GM12878 (cell line): ENCODE data around the gene N4BP2.

ENCODE experiments used
- SIN3A ChIP-seq: IDR thresholded peaks from 2 replicates; pipeline ENCODE4 v1.6.1; 2012; ENCODE audit warnings: low read depth, low read length, improper control_type of control experiment
- SMARCA5 ChIP-seq: fragments of 450-650 bp; IDR thresholded peaks from 2 replicates; pipeline ENCODE4 v1.6.1; 2017; ENCODE audit warnings: mild to moderate bottlenecking
- YY1 ChIP-seq: IDR thresholded peaks from 2 replicates; pipeline ENCODE4 v1.6.1; 2011; ENCODE audit warnings: low read depth, mild to moderate bottlenecking, low read length
- TF ChIP-seq, protein P1 (sequence below), 3 experiments: IDR thresholded peaks in 2 of 3; conservative IDR thresholded peaks in 1 of 3; 2 replicates each; pipeline ENCODE4 v1.5.1; 2011; ENCODE audit warnings: low read depth in 3 of 3, low read length in 3 of 3, mild to moderate bottlenecking in 3 of 3, control low read depth in 2 of 3, moderate library complexity in 2 of 3, inconsistent platforms in 1 of 3, mixed read lengths in 1 of 3; ENCODE audit not compliant: control insufficient read depth in 2 of 3, insufficient read depth in 1 of 3; ENCODE audit errors: extremely low read depth in 1 of 3

DNA sequence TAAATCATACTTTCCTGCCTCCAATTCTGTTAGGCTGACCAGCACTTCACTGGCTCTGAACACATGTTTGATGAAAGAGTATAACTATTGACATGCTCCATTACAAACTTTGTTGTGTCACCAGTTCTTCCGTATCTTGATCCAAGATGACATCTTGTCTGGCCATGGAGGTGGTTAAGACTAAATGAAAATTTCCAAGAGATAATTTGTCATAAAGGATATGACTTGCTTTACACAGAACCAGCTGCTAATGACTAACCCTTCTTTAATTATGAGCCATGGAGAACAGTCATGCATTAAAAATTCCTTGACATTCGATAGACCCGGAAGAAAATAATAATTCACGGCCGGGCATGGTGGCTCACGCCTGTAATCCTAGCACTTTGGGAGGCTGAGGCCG, 17.7 kb upstream of the N4BP2 start:
- TF ChIP-seq SMARCA5, result no peak
- TF ChIP-seq SIN3A, result no peak
- TF ChIP-seq YY1, result no peak
- TF ChIP-seq, protein P1, sequence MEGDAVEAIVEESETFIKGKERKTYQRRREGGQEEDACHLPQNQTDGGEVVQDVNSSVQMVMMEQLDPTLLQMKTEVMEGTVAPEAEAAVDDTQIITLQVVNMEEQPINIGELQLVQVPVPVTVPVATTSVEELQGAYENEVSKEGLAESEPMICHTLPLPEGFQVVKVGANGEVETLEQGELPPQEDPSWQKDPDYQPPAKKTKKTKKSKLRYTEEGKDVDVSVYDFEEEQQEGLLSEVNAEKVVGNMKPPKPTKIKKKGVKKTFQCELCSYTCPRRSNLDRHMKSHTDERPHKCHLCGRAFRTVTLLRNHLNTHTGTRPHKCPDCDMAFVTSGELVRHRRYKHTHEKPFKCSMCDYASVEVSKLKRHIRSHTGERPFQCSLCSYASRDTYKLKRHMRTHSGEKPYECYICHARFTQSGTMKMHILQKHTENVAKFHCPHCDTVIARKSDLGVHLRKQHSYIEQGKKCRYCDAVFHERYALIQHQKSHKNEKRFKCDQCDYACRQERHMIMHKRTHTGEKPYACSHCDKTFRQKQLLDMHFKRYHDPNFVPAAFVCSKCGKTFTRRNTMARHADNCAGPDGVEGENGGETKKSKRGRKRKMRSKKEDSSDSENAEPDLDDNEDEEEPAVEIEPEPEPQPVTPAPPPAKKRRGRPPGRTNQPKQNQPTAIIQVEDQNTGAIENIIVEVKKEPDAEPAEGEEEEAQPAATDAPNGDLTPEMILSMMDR (IDR thresholded peaks at IDR 0.05 in 2 of 3, conservative IDR thresholded peaks at IDR 0.05 in 1 of 3; ENCODE audit: control insufficient read depth in 2 of 3, extremely low read depth in 1 of 3, insufficient read depth in 1 of 3, low read depth in 3 of 3, low read length in 3 of 3), result no peak
